K562 (cell line): ENCODE results near the gene SDC3. TPM values are rescaled to one million over a fixed set of nuclear protein-coding genes. Genes with fewer than 3 reads are reported as not detected.
A peak's percentile ranks its signal among the peaks of the same experiment; 100 is the strongest.

Experiments
- ATAC-seq: fragments of 200-7000 bp; cut with Tn5 transposase; 3 replicates; pipeline ENCODE4 v1.9.1; 2020; ENCODE audit warnings: moderate library complexity
- BruUV-seq: library from RNA; stranded (reverse); fragments of 400-500 nt; replicated peaks from 2 replicates; lab custom pipeline; 2021; lab: Mats Ljungman, UMichigan
- CTCF ChIA-PET: fragments of 300-600 bp; formaldehyde crosslinking; extraction: SDS; loops from one replicate; lab custom pipeline; 2021; ENCODE audit warnings: low intra/inter-chr PET ratio; lab: Yijun Ruan, JAX
- POLR2A ChIA-PET: fragments of 300-600, 350-650 bp; sonication (Branson Sonifier 250); formaldehyde crosslinking; extraction: SDS; loops from one replicate; lab custom pipeline; 2021; ENCODE audit warnings: antibody characterized with exemption, inconsistent platforms; lab: Yijun Ruan, JAX
- DNase-seq, 4 experiments: peaks; one replicate each; pipeline versions ENCODE4 v3.0.0 to v3.0.0-alpha.2; 2011 to 2018; ENCODE audit warnings: low spot score in 3 of 4, mixed read lengths in 3 of 4; ENCODE audit errors: extremely low read depth in 1 of 4
- FAIRE-seq: peaks from 2 replicates; lab custom pipeline; 2011; peaks lifted over from hg19 to GRCh38; lab: Jason Lieb, UNC
- H2AFZ ChIP-seq: 2 replicates; pipeline ENCODE4 v1.6.0; 2011; ENCODE audit warnings: low read depth, low read length, control low read depth, inconsistent platforms
- H3K27ac ChIP-seq: fragments of 200-600 bp; 3 replicates; pipeline ENCODE4 v1.8.0; 2011; ENCODE audit warnings: low read depth, mild to moderate bottlenecking, control low read depth, inconsistent platforms, low read length, moderate library complexity, mixed read lengths; ENCODE audit errors: extremely low read depth
- H3K27me3 ChIP-seq, 2 experiments: fragments of 300-600 bp in 1 of 2; 2 replicates in 1 of 2; 3 replicates in 1 of 2; pipeline versions ENCODE4 v1.6.0 to v1.8.0; 2011; ENCODE audit warnings: inconsistent platforms in 2 of 2, low read length in 2 of 2, mild to moderate bottlenecking in 1 of 2, mixed read lengths in 1 of 2, moderate library complexity in 1 of 2; ENCODE audit not compliant: control insufficient read depth in 2 of 2, insufficient read depth in 2 of 2
- H3K36me3 ChIP-seq: fragments of 300-600 bp; 3 replicates; pipeline ENCODE4 v1.8.0; 2011; ENCODE audit warnings: mild to moderate bottlenecking, low read length, inconsistent platforms; ENCODE audit not compliant: control insufficient read depth, insufficient read depth
- H3K4me1 ChIP-seq, 2 experiments: fragments of 200-600 bp in 1 of 2; replicated peaks in 1 of 2; 2 replicates in 1 of 2; 3 replicates in 1 of 2; pipeline versions ENCODE4 v1.5.1 to v1.8.0; 2011; ENCODE audit warnings: inconsistent platforms in 2 of 2, low read length in 2 of 2, mild to moderate bottlenecking in 1 of 2, mixed read lengths in 1 of 2, moderate library complexity in 1 of 2; ENCODE audit not compliant: control insufficient read depth in 2 of 2, insufficient read depth in 2 of 2
- H3K4me2 ChIP-seq: 2 replicates; pipeline ENCODE4 v1.6.1; 2011; ENCODE audit warnings: low read length, control low read depth, inconsistent platforms, mixed read lengths; ENCODE audit not compliant: insufficient read depth
- H3K4me3 ChIP-seq: fragments of 200-600 bp; sonication (generic), shearing (Covaris generic); 2 replicates; pipeline ENCODE4 v1.5.1; 2016; ENCODE audit warnings: control low read depth, inconsistent platforms
- H3K79me2 ChIP-seq: fragments of 200-600 bp; 3 replicates; pipeline ENCODE4 v1.8.0; 2011; ENCODE audit warnings: low read length, inconsistent platforms; ENCODE audit not compliant: control insufficient read depth, insufficient read depth
- H3K9ac ChIP-seq, 2 experiments: 2 replicates each; pipeline versions ENCODE4 v1.6.0 to v1.6.1; 2011; ENCODE audit warnings: low read depth in 2 of 2, low read length in 2 of 2, control low read depth in 1 of 2, inconsistent platforms in 1 of 2, mild to moderate bottlenecking in 1 of 2, mixed read lengths in 1 of 2; ENCODE audit not compliant: insufficient read depth in 1 of 2
- H3K9me1 ChIP-seq: one replicate; pipeline ENCODE4 v1.6.0; 2011; ENCODE audit warnings: inconsistent platforms, mild to moderate bottlenecking, low read length, moderate library complexity; ENCODE audit not compliant: control insufficient read depth, insufficient read depth
- H3K9me3 ChIP-seq: replicated peaks from 2 replicates; pipeline ENCODE4 v1.5.1; 2011; ENCODE audit warnings: low read depth, low read length, inconsistent platforms; ENCODE audit not compliant: control insufficient read depth, insufficient read depth
- H4K20me1 ChIP-seq: replicated peaks from 2 replicates; pipeline ENCODE4 v1.6.1; 2011; ENCODE audit warnings: low read length, inconsistent platforms, mixed read lengths; ENCODE audit not compliant: control insufficient read depth, insufficient read depth
- BCL6 ChIP-seq: fragments of 250-450 bp; sonication (Bioruptor Pico); IDR thresholded peaks from 2 replicates; pipeline ENCODE4 v1.4.0; 2020
- DPF2 ChIP-seq: fragments of 450-650 bp; IDR thresholded peaks from 2 replicates; pipeline ENCODE4 v1.6.1; 2016
- EHMT2 ChIP-seq: fragments of 450-650 bp; IDR thresholded peaks from 2 replicates; pipeline ENCODE4 v1.6.1; 2018; ENCODE audit warnings: antibody characterized with exemption
- GABPB1 ChIP-seq: sonication (generic); formaldehyde crosslinking; IDR thresholded peaks from 2 replicates; pipeline ENCODE4 v1.8.0; 2022; ENCODE audit warnings: mild to moderate bottlenecking, missing genetic modification reagents
- GATAD2B ChIP-seq: fragments of 450-650 bp; IDR thresholded peaks from 2 replicates; pipeline ENCODE4 v1.6.1; 2017; ENCODE audit warnings: mild to moderate bottlenecking, borderline replicate concordance
- HNRNPH1 ChIP-seq: fragments of 200-400 bp; formaldehyde crosslinking; optimal IDR thresholded peaks from 2 replicates; pipeline ENCODE3; 2017; ENCODE audit warnings: low read depth, mild to moderate bottlenecking, low read length, moderate library complexity
- IFI16 ChIP-seq: fragments of 250-450 bp; sonication (Bioruptor Pico); IDR thresholded peaks from 2 replicates; pipeline ENCODE4 v2.1.2; 2022; ENCODE audit warnings: mild to moderate bottlenecking, inconsistent platforms
- KAT2B ChIP-seq: IDR thresholded peaks from one replicate; pipeline ENCODE4 v1.6.1; 2012; ENCODE audit warnings: low read depth, mild to moderate bottlenecking, control low read depth, inconsistent platforms, low read length, moderate library complexity
- KLF13 ChIP-seq: fragments of 450-650 bp; IDR thresholded peaks from 2 replicates; pipeline ENCODE4 v1.6.1; 2016; ENCODE audit warnings: missing genetic modification characterization, low read depth, mild to moderate bottlenecking, missing compliant biosample characterization, moderate library complexity, borderline replicate concordance
- NKRF ChIP-seq: fragments of 450-650 bp; IDR thresholded peaks from 2 replicates; pipeline ENCODE4 v1.6.1; 2016; ENCODE audit warnings: borderline replicate concordance
- PHB ChIP-seq: fragments of 250-450 bp; sonication (Bioruptor Pico); IDR thresholded peaks from 2 replicates; pipeline ENCODE4 v1.5.0; 2021
- PHF20 ChIP-seq: fragments of 450-650 bp; IDR thresholded peaks from 2 replicates; pipeline ENCODE4 v1.6.1; 2018; ENCODE audit not compliant: partially characterized antibody
- PURB ChIP-seq: sonication (generic); formaldehyde crosslinking; IDR thresholded peaks from 2 replicates; pipeline ENCODE4 v1.9.0; 2021; ENCODE audit warnings: low read depth, mild to moderate bottlenecking, missing genetic modification reagents
- SMC3 ChIP-seq: conservative IDR thresholded peaks from 2 replicates; pipeline ENCODE4 v1.6.1; 2011; ENCODE audit warnings: low read depth, low read length, improper control_type of control experiment; ENCODE audit not compliant: insufficient read depth
- TEAD1 ChIP-seq, 2 experiments: fragments of 450-650 bp in 1 of 2; sonication (generic) in 1 of 2; formaldehyde crosslinking; IDR thresholded peaks; 2 replicates each; pipeline versions ENCODE4 v1.4.0 to v1.8.0; 2020 to 2022; ENCODE audit warnings: mild to moderate bottlenecking in 2 of 2, missing genetic modification reagents in 1 of 2
- TOE1 ChIP-seq, 2 experiments: fragments of 450-650 bp in 1 of 2; sonication (generic) in 1 of 2; formaldehyde crosslinking in 1 of 2; IDR thresholded peaks; 2 replicates each; pipeline versions ENCODE4 v1.7.1 to v1.8.0; 2016 to 2022; ENCODE audit warnings: borderline replicate concordance in 2 of 2, mild to moderate bottlenecking in 2 of 2, antibody characterized with exemption in 1 of 2, inconsistent platforms in 1 of 2, low read depth in 1 of 2, missing genetic modification reagents in 1 of 2, moderate library complexity in 1 of 2
- ZFX ChIP-seq: sonication (generic); formaldehyde crosslinking; IDR thresholded peaks from 2 replicates; pipeline ENCODE4 v1.8.0; 2022; ENCODE audit warnings: mild to moderate bottlenecking, missing genetic modification reagents, moderate library complexity
- ZNF347 ChIP-seq: fragments of 450-650 bp; formaldehyde crosslinking; IDR thresholded peaks from 2 replicates; pipeline ENCODE4 v1.4.0; 2020; ENCODE audit warnings: low read depth, mild to moderate bottlenecking, moderate library complexity
- ZNF444 ChIP-seq: fragments of 250-450 bp; sonication (Bioruptor Pico); IDR thresholded peaks from 2 replicates; pipeline ENCODE4 v1.4.0; 2020; ENCODE audit warnings: mild to moderate bottlenecking, moderate library complexity
- ZNF76 ChIP-seq: fragments of 250-450 bp; sonication (Bioruptor Pico); IDR thresholded peaks from 2 replicates; pipeline ENCODE4 v1.4.0; 2020; ENCODE audit warnings: mild to moderate bottlenecking, moderate library complexity, borderline replicate concordance
- WGBS: fragments of 100-300 bp; shearing (Covaris generic); methylation state at CpG from one replicate; pipeline ENCODE4 v1.1.6; 2016; ENCODE audit warnings: low coverage, mixed read lengths; ENCODE audit not compliant: insufficient coverage; ENCODE audit errors: missing lambda C conversion rate; 5-methylcytosine and 5-hydroxymethylcytosine counted together
- in situ Hi-C: fragments of 300-500 bp; cut with MboI; formaldehyde crosslinking; loops from 4 replicates; pipeline ENCODE4 v1.15.0; 2018; ENCODE audit warnings: inconsistent platforms, mixed read lengths
- intact Hi-C: fragments of 100-400 bp; cut with micrococcal nuclease; formaldehyde crosslinking; loops from 2 replicates; pipeline ENCODE4 v1.14.2; 2022
- polyA plus RNA-seq, 8 experiments: library from polyadenylated mRNA; depleted of rRNA in 4 of 8; stranded (reverse) in 5 of 8; unstranded in 3 of 8; fragments of >200 nt; fragmentation: Nextera tagmentation in 2 of 8; fragmentation: Illumina TruSeq in 1 of 8; extraction: Ambion mirVana in 2 of 8; extraction: Trizol in 1 of 8; gene quantifications; 2 replicates each; pipeline versions ENCODE4 v1.2.1 to v1.2.3, GENCODE V29; 2011 to 2014; ENCODE audit warnings: inconsistent platforms in 1 of 8, missing spikeins in 1 of 8
- total RNA-seq, 7 experiments: library from RNA; depleted of rRNA in 6 of 7; stranded (reverse); fragments of >200 nt in 6 of 7; fragmentation: Illumina TruSeq in 2 of 7; extraction: Trizol in 2 of 7; gene quantifications; 2 replicates each; pipeline versions ENCODE4 v1.2.1 to v1.2.3, GENCODE V29; 2011 to 2021; ENCODE audit warnings: low replicate concordance in 1 of 7

Gene SDC3
- total and polyA plus RNA-seq, 9 of the 15 experiments (the other 6 are each of a cell fraction or from before 2014, with no cell fraction given): 0.38 to 44.1 (median 12.1) TPM

GRCh38 chr1:30872033-30872947 is 36.3 kb downstream of the SDC3 start:
- no peak overlapping the region for H3K4me3 ChIP-seq
- H3K79me2 ChIP-seq: no peaks in the 10 kb centered on the region
- peak overlapping the region; percentile 52 to 84; a peak in 3 of 4 replicates for H3K9ac ChIP-seq
- peaks cover 30 to 49% of the 10 kb centered on the region in 2 experiments for H3K4me1 ChIP-seq
- DNase-seq (peak; percentile 85 to 92 (median 88)), ATAC-seq (peak; percentile 89), FAIRE-seq (peak; percentile 100)
- peaks cover 7% of the 10 kb centered on the region for H3K9me1 ChIP-seq
- peaks cover 28% of the 10 kb centered on the region; the same call in 1 of the 3 replicates for H3K36me3 ChIP-seq
- no peaks in the 10 kb centered on the region for H4K20me1 ChIP-seq
- BruUV-seq: TSS peak; percentile 58
- ChIA-PET POLR2A (interaction anchor here (0.6 to 4.3 kb wide), 8 partner anchors 10 to 423 kb away, joined by 3 to 33 read pairs (median 4); no protein-coding TSS in a partner anchor), CTCF (no interaction called here)
- 19% methylated on average over 9 of the region's 9 CpGs for WGBS
- H3K4me2 ChIP-seq: peak overlapping the region; percentile 49
- H3K27me3 ChIP-seq: no peaks in the 10 kb centered on the region
- intact Hi-C loops: no loop called here
- H2AFZ ChIP-seq: peak overlapping the region; percentile 15
- H3K9me3 ChIP-seq: no peaks in the 10 kb centered on the region
- in situ Hi-C loops: no loop called here
- H3K27ac ChIP-seq: peak overlapping the region; percentile 81
- peak; percentile 97 for TF ChIP-seq BCL6 (CRISPR knock-in tag)
- no peak for TF ChIP-seq SMC3
- no peak for TF ChIP-seq HNRNPH1
- TF ChIP-seq ZNF444: peak; percentile 74; the same call in 1 of the 2 replicates
- peak; percentile 92 to 99 for TF ChIP-seq TEAD1 (CRISPR knock-in tag; IDR thresholded peaks at IDR 0.05)
- TF ChIP-seq PHB (CRISPR knock-in tag): peak; percentile 97; the same call in 1 of the 2 replicates
- peak; percentile 92 for TF ChIP-seq DPF2
- TF ChIP-seq ZNF347 (CRISPR knock-in tag): no peak
- TF ChIP-seq TOE1 (IDR thresholded peaks at IDR 0.05; ENCODE audit: borderline replicate concordance): peak; percentile 99
- TF ChIP-seq TOE1 (CRISPR knock-in tag; IDR thresholded peaks at IDR 0.05; ENCODE audit: borderline replicate concordance, low read depth): 0 out of 2 replicates have a peak, but pooled peaks have one; percentile 60
- TF ChIP-seq PHF20: peak; percentile 61
- TF ChIP-seq ZNF76 (CRISPR knock-in tag): peak; percentile 95; the same call in 1 of the 2 replicates
- TF ChIP-seq KLF13 (tag): peak; percentile 91
- TF ChIP-seq GATAD2B: no peak
- TF ChIP-seq EHMT2: peak; percentile 68
- peak; percentile 59 for TF ChIP-seq ZFX (CRISPR knock-in tag)
- peak; percentile 60 for TF ChIP-seq GABPB1 (CRISPR knock-in tag)
- TF ChIP-seq PURB: no peak
- TF ChIP-seq IFI16 (CRISPR knock-in tag): peak; percentile 94
- no peak for TF ChIP-seq KAT2B
- peak; percentile 66; the same call in 1 of the 2 replicates for TF ChIP-seq NKRF
